MM.1S (cell line): ENCODE results near the gene KRTAP5-8.

ENCODE experiments used
- EZH2 ChIP-seq: fragments of 300-600 bp; sonication (generic); optimal IDR thresholded peaks from 2 replicates; pipeline ENCODE3; 2017; ENCODE audit warnings: low read depth, mild to moderate bottlenecking, antibody characterized with exemption, low read length, mixed read lengths
- EZH2phosphoT487 ChIP-seq: fragments of 300-600 bp; sonication (generic); IDR thresholded peaks from 2 replicates; pipeline ENCODE4 v1.6.1; 2018; ENCODE audit warnings: antibody characterized with exemption, low read length
- TF ChIP-seq, protein P1 (sequence below): fragments of 300-600 bp; sonication (generic); IDR thresholded peaks from 2 replicates; pipeline ENCODE4 v1.5.1; 2016; ENCODE audit warnings: antibody characterized with exemption, low read length, mixed read lengths

DNA sequence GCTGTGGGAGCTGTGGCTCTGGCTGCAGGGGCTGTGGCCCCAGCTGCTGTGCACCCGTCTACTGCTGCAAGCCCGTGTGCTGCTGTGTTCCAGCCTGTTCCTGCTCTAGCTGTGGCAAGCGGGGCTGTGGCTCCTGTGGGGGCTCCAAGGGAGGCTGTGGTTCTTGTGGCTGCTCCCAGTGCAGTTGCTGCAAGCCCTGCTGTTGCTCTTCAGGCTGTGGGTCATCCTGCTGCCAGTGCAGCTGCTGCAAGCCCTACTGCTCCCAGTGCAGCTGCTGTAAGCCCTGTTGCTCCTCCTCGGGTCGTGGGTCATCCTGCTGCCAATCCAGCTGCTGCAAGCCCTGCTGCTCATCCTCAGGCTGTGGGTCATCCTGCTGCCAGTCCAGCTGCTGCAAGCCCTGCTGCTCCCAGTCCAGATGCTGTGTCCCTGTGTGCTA is 10.9 kb downstream of the KRTAP5-8 start:
- TF ChIP-seq, protein P1, sequence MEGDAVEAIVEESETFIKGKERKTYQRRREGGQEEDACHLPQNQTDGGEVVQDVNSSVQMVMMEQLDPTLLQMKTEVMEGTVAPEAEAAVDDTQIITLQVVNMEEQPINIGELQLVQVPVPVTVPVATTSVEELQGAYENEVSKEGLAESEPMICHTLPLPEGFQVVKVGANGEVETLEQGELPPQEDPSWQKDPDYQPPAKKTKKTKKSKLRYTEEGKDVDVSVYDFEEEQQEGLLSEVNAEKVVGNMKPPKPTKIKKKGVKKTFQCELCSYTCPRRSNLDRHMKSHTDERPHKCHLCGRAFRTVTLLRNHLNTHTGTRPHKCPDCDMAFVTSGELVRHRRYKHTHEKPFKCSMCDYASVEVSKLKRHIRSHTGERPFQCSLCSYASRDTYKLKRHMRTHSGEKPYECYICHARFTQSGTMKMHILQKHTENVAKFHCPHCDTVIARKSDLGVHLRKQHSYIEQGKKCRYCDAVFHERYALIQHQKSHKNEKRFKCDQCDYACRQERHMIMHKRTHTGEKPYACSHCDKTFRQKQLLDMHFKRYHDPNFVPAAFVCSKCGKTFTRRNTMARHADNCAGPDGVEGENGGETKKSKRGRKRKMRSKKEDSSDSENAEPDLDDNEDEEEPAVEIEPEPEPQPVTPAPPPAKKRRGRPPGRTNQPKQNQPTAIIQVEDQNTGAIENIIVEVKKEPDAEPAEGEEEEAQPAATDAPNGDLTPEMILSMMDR, result no peak
- TF ChIP-seq EZH2phosphoT487 (no peak), EZH2 (no peak)
